ENCODE measurements around the gene MYBPC3. TPM values are rescaled to one million over a fixed set of nuclear protein-coding genes. Genes with fewer than 3 reads are reported as not detected.

Gene MYBPC3
- total RNA-seq, 1 experiment from 2014 or later: 0.07 TPM

DNA sequence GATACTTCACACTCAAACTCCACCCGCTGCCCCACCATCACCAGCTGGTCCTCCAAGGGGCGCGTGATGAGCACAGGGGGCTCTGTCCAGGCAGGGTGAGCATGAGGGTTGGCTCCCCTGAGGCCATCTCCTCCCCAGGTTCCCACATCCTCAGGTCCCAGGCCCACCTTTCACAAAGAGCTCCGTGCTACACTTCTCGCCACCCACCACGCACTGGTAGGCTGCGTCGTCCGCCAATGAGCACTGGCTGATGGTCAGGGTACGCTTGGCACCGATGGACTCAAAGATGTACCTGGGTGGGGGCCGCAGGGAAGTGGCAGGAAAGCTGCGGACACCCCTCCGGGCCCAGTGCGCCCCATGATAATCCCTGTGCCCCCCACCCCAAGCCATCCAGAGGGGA lies 9.6 kb downstream of the MYBPC3 start:
- Mint-ChIP-seq H3K4me1 (no peaks in the 10 kb centered on the region), H3K4me3 (no peak overlapping the region), H3K27ac (no peak overlapping the region), H3K9me3 (no peaks in the 10 kb centered on the region), H3K27me3 (ENCODE audit: low read depth) (no peaks in the 10 kb centered on the region), H3K36me3 (no peaks in the 10 kb centered on the region)
- CTCF ChIA-PET: interaction anchor here (6.7 kb wide), 1 partner anchor 12 kb away, joined by 33 read pairs; no protein-coding TSS in a partner anchor
- POLR2A ChIA-PET: no interaction called here
- DNase-seq (ENCODE audit: low spot score) (no peak), ATAC-seq (no peak)
- TF ChIP-seq NR3C1 (CRISPR knock-in tag; conservative IDR thresholded peaks at IDR 0.05; ENCODE audit: low read depth) (no peak), FOXP1 (CRISPR knock-in tag; IDR thresholded peaks at IDR 0.05; ENCODE audit: borderline replicate concordance) (no peak), EMX1 (CRISPR knock-in tag; IDR thresholded peaks at IDR 0.05) (no peak), NFATC4 (CRISPR knock-in tag; IDR thresholded peaks at IDR 0.05) (no peak)
- TF ChIP-seq, protein P1, sequence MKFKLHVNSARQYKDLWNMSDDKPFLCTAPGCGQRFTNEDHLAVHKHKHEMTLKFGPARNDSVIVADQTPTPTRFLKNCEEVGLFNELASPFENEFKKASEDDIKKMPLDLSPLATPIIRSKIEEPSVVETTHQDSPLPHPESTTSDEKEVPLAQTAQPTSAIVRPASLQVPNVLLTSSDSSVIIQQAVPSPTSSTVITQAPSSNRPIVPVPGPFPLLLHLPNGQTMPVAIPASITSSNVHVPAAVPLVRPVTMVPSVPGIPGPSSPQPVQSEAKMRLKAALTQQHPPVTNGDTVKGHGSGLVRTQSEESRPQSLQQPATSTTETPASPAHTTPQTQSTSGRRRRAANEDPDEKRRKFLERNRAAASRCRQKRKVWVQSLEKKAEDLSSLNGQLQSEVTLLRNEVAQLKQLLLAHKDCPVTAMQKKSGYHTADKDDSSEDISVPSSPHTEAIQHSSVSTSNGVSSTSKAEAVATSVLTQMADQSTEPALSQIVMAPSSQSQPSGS (CRISPR knock-in tag; IDR thresholded peaks at IDR 0.05; ENCODE audit: borderline replicate concordance, low read depth): no peak

DNA sequence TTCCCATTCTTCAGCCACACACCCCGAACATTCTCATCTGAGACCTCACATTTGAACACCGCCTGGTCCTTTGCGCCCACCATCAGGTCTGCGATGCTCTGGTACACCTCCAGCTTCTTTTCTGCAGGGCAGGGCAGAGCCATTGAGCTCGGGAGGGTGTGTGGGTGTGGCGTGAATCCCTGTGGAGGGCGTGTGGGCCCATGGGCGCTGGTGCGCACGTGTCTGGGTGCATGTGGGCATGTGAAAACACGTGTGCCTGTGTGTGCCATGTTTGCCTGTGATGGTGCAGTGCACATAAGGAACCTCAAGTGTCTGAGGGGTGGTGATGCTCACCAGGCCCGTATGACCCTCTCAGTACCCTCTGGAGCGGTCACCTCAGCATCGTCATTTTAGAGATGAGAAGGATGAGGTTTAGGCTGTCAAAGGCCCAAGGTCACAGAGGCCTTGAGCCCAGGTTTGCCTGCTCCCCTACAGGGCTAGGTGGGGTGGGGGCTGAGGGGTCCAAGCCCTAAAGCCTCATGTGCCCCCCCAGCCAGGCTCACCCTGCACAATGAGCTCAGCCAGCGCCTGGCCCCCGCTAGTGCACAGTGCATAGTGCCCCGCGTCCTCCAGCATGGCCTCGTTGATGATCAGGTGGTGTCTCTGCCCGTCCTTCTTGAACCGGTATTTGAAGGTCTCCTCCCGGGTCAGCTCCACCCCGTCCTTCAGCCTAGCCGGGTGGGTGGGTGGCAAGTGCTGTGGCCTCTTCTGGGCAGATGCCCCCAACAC lies 10.3 kb downstream of the MYBPC3 start:
- no peaks in the 10 kb centered on the region for H3K36me3 Mint-ChIP-seq
- H3K9me3 Mint-ChIP-seq: no peaks in the 10 kb centered on the region
- CTCF ChIA-PET: interaction anchor here (0.6 to 6.7 kb wide), 4 partner anchors 13 to 163 kb away, joined by 4 to 33 read pairs (median 5); no protein-coding TSS in a partner anchor
- ATAC-seq (no peak), DNase-seq (ENCODE audit: low spot score) (no peak)
- no peaks in the 10 kb centered on the region for H3K4me1 Mint-ChIP-seq
- no peaks in the 10 kb centered on the region for H3K27me3 Mint-ChIP-seq (ENCODE audit: low read depth)
- H3K4me3 Mint-ChIP-seq: no peak overlapping the region
- POLR2A ChIA-PET: no interaction called here
- TF ChIP-seq ZNF317 (CRISPR knock-in tag; IDR thresholded peaks at IDR 0.05; ENCODE audit: borderline replicate concordance, low read depth): no peak
- TF ChIP-seq MYBL2 (CRISPR knock-in tag; IDR thresholded peaks at IDR 0.05): no peak
- TF ChIP-seq ZNF263 (CRISPR knock-in tag; IDR thresholded peaks at IDR 0.05; ENCODE audit: low read depth): no peak
- TF ChIP-seq SMAD3 (CRISPR knock-in tag; IDR thresholded peaks at IDR 0.05; ENCODE audit: borderline replicate concordance): no peak
- no peak for TF ChIP-seq ZNF121 (CRISPR knock-in tag; IDR thresholded peaks at IDR 0.05)
- no peak for TF ChIP-seq JAZF1 (CRISPR knock-in tag; IDR thresholded peaks at IDR 0.05)
- TF ChIP-seq NR3C1 (CRISPR knock-in tag; conservative IDR thresholded peaks at IDR 0.05; ENCODE audit: low read depth): no peak
- no peak for TF ChIP-seq EMX1 (CRISPR knock-in tag; IDR thresholded peaks at IDR 0.05)
- TF ChIP-seq TCF7 (CRISPR knock-in tag; IDR thresholded peaks at IDR 0.05; ENCODE audit: low read depth): no peak
- TF ChIP-seq, protein P2, sequence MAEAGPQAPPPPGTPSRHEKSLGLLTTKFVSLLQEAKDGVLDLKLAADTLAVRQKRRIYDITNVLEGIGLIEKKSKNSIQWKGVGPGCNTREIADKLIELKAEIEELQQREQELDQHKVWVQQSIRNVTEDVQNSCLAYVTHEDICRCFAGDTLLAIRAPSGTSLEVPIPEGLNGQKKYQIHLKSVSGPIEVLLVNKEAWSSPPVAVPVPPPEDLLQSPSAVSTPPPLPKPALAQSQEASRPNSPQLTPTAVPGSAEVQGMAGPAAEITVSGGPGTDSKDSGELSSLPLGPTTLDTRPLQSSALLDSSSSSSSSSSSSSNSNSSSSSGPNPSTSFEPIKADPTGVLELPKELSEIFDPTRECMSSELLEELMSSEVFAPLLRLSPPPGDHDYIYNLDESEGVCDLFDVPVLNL (CRISPR knock-in tag; IDR thresholded peaks at IDR 0.05; ENCODE audit: borderline replicate concordance, low read depth): no peak
- TF ChIP-seq, protein P3, sequence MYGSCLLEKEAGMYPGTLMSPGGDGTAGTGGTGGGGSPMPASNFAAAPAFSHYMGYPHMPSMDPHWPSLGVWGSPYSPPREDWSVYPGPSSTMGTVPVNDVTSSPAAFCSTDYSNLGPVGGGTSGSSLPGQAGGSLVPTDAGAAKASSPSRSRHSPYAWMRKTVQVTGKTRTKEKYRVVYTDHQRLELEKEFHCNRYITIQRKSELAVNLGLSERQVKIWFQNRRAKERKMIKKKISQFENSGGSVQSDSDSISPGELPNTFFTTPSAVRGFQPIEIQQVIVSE (CRISPR knock-in tag; IDR thresholded peaks at IDR 0.05; ENCODE audit: borderline replicate concordance): no peak
- TF ChIP-seq GABPB1 (CRISPR knock-in tag; IDR thresholded peaks at IDR 0.05): no peak
- no peak for TF ChIP-seq CBFB (CRISPR knock-in tag; IDR thresholded peaks at IDR 0.05; ENCODE audit: low read depth)
- TF ChIP-seq, protein P4, sequence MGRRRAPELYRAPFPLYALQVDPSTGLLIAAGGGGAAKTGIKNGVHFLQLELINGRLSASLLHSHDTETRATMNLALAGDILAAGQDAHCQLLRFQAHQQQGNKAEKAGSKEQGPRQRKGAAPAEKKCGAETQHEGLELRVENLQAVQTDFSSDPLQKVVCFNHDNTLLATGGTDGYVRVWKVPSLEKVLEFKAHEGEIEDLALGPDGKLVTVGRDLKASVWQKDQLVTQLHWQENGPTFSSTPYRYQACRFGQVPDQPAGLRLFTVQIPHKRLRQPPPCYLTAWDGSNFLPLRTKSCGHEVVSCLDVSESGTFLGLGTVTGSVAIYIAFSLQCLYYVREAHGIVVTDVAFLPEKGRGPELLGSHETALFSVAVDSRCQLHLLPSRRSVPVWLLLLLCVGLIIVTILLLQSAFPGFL (CRISPR knock-in tag; IDR thresholded peaks at IDR 0.05; ENCODE audit: borderline replicate concordance): no peak
- TF ChIP-seq FOXK1 (CRISPR knock-in tag; IDR thresholded peaks at IDR 0.05): no peak
- TF ChIP-seq, protein P5, sequence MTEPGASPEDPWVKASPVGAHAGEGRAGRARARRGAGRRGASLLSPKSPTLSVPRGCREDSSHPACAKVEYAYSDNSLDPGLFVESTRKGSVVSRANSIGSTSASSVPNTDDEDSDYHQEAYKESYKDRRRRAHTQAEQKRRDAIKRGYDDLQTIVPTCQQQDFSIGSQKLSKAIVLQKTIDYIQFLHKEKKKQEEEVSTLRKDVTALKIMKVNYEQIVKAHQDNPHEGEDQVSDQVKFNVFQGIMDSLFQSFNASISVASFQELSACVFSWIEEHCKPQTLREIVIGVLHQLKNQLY (CRISPR knock-in tag; IDR thresholded peaks at IDR 0.05): no peak
- TF ChIP-seq ETV6 (CRISPR knock-in tag; IDR thresholded peaks at IDR 0.05): no peak
- H3K27ac Mint-ChIP-seq: no peak overlapping the region

Data from WTC11 (cell line).